IMR-90 (cell line): ENCODE results near the gene SLC9A9.

Source experiments
- MXI1 ChIP-seq: IDR thresholded peaks from 2 replicates; pipeline ENCODE4 v1.6.1; 2012; ENCODE audit warnings: low read depth, mild to moderate bottlenecking, low read length, moderate library complexity, borderline replicate concordance
- TF ChIP-seq, protein P1 (sequence below): conservative IDR thresholded peaks from 2 replicates; pipeline ENCODE4 v1.5.1; 2012; ENCODE audit warnings: mild to moderate bottlenecking, low read depth, low read length, improper control_type of control experiment
- TF ChIP-seq, protein P2 (sequence below): fragments of 150-350 bp; IDR thresholded peaks from 2 replicates; pipeline ENCODE4 v1.6.1; 2017; ENCODE audit warnings: mild to moderate bottlenecking, antibody characterized with exemption, low read length, low read depth

DNA sequence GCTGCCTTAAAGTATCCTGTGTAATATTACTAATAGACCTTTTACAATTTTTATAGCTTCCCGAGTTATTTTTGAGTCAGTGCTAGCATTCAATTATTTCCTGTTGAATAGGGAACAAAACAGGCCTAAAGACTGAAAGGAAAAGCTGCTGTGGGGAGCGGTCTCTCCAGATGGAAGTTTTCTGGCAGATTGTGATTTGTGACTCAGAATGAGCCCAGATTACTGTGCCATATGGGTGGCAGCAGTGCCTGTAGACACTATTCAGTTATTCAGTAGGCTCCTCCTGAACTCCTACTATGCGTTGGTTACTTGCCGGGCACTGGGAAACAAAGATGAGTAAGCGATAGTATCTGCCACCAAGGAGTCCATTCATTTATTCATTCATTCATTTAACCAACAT lies 516.9 kb downstream of the SLC9A9 start:
- TF ChIP-seq, protein P1, sequence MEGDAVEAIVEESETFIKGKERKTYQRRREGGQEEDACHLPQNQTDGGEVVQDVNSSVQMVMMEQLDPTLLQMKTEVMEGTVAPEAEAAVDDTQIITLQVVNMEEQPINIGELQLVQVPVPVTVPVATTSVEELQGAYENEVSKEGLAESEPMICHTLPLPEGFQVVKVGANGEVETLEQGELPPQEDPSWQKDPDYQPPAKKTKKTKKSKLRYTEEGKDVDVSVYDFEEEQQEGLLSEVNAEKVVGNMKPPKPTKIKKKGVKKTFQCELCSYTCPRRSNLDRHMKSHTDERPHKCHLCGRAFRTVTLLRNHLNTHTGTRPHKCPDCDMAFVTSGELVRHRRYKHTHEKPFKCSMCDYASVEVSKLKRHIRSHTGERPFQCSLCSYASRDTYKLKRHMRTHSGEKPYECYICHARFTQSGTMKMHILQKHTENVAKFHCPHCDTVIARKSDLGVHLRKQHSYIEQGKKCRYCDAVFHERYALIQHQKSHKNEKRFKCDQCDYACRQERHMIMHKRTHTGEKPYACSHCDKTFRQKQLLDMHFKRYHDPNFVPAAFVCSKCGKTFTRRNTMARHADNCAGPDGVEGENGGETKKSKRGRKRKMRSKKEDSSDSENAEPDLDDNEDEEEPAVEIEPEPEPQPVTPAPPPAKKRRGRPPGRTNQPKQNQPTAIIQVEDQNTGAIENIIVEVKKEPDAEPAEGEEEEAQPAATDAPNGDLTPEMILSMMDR = no peak
- TF ChIP-seq, protein P2, sequence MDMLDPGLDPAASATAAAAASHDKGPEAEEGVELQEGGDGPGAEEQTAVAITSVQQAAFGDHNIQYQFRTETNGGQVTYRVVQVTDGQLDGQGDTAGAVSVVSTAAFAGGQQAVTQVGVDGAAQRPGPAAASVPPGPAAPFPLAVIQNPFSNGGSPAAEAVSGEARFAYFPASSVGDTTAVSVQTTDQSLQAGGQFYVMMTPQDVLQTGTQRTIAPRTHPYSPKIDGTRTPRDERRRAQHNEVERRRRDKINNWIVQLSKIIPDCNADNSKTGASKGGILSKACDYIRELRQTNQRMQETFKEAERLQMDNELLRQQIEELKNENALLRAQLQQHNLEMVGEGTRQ = no peak
- no peak for TF ChIP-seq MXI1
